HCT116 (cell line): Measurements from ENCODE around the gene TNFSF9. TPM values are rescaled to one million over a fixed set of nuclear protein-coding genes. Genes with fewer than 3 reads are reported as not detected.
A peak's percentile ranks its signal among the peaks of the same experiment; 100 is the strongest.

ENCODE experiments used
- ATAC-seq: fragments of 200-7000 bp; cut with Tn5 transposase; 2 replicates; pipeline ENCODE4 v1.9.1; 2020; ENCODE audit warnings: mild to moderate bottlenecking, moderate library complexity
- BruUV-seq: library from RNA; stranded (reverse); fragments of 400-500 nt; replicated peaks from 2 replicates; lab custom pipeline; 2021; lab: Mats Ljungman, UMichigan
- CTCF ChIA-PET: fragments of 300-600 bp; sonication (Branson Sonifier 250); formaldehyde crosslinking; loops from one replicate; lab custom pipeline; 2021; ENCODE audit warnings: antibody characterized with exemption; lab: Charles Lee
- POLR2A ChIA-PET: fragments of 300-600, 350-600 bp; sonication (Branson Sonifier 250); formaldehyde crosslinking; loops from one replicate; lab custom pipeline; 2021; ENCODE audit warnings: antibody characterized with exemption; lab: Charles Lee
- RAD21 ChIA-PET, 2 experiments: fragments of 300-600 bp; sonication (Branson Sonifier 250); formaldehyde crosslinking; loops; one replicate each; lab custom pipeline; 2023; ENCODE audit warnings: low total read pairs in 2 of 2; ENCODE audit not compliant: uncharacterized antibody in 2 of 2, unreplicated experiment in 2 of 2, low non-redundant PET in 1 of 2; lab: Charles Lee
- DNase-seq: peaks from one replicate; pipeline ENCODE4 v3.0.0-alpha.2; 2010; ENCODE audit warnings: low read depth, low spot score
- H2AFZ ChIP-seq: fragments of 200-600 bp; shearing (Covaris generic), sonication (generic); 2 replicates; pipeline ENCODE4 v1.6.1; 2017; ENCODE audit warnings: low read depth, mixed run types, mixed read lengths, antibody characterized with exemption, low read length; ENCODE audit not compliant: poor library complexity, severe bottlenecking
- H3K27ac ChIP-seq: 2 replicates; pipeline ENCODE4 v1.5.1; 2012; ENCODE audit warnings: low read depth, low read length
- H3K27me3 ChIP-seq: fragments of 200-600 bp; sonication (generic); 2 replicates; pipeline ENCODE4 v1.6.1; 2016; ENCODE audit warnings: mixed run types, low read length, mixed read lengths; ENCODE audit not compliant: insufficient read depth
- H3K36me3 ChIP-seq, 2 experiments: fragments of 200-500 bp in 1 of 2; fragments of 200-600 bp in 1 of 2; sonication (Bioruptor generic) in 1 of 2; sonication (generic) in 1 of 2; 2 replicates each; pipeline versions ENCODE4 v1.5.1 to v1.6.1; 2014 to 2016; ENCODE audit warnings: low read length in 2 of 2, inconsistent platforms in 1 of 2, mixed read lengths in 1 of 2, mixed run types in 1 of 2; ENCODE audit not compliant: insufficient read depth in 2 of 2, control insufficient read depth in 1 of 2
- H3K4me1 ChIP-seq, 2 experiments: fragments of 200-600 bp in 1 of 2; sonication (generic) in 1 of 2; 2 replicates each; pipeline versions ENCODE4 v1.5.1 to v1.6.1; 2012 to 2017; ENCODE audit warnings: low read length in 2 of 2, inconsistent platforms in 1 of 2, mild to moderate bottlenecking in 1 of 2, mixed read lengths in 1 of 2, mixed run types in 1 of 2, moderate library complexity in 1 of 2; ENCODE audit not compliant: insufficient read depth in 2 of 2, control insufficient read depth in 1 of 2
- H3K4me2 ChIP-seq: fragments of 200-600 bp; sonication (generic); 2 replicates; pipeline ENCODE4 v1.6.1; 2017; ENCODE audit warnings: mixed run types, low read length, mixed read lengths
- H3K4me3 ChIP-seq, 2 experiments: fragments of 200-600 bp in 1 of 2; sonication (generic) in 1 of 2; replicated peaks in 1 of 2; 2 replicates each; pipeline ENCODE4 v1.5.1; 2011 to 2016; ENCODE audit warnings: low read length in 2 of 2, control low read depth in 1 of 2, low read depth in 1 of 2, mild to moderate bottlenecking in 1 of 2, mixed read lengths in 1 of 2, mixed run types in 1 of 2
- H3K79me2 ChIP-seq: fragments of 200-600 bp; sonication (generic); 2 replicates; pipeline ENCODE4 v1.6.1; 2017; ENCODE audit warnings: mild to moderate bottlenecking, mixed run types, low read length, moderate library complexity, mixed read lengths; ENCODE audit not compliant: insufficient read depth
- H3K9ac ChIP-seq: fragments of 200-600 bp; sonication (generic); 2 replicates; pipeline ENCODE4 v1.6.1; 2016; ENCODE audit warnings: low read length, mixed read lengths
- H3K9me2 ChIP-seq: fragments of 200-600 bp; sonication (generic), shearing (Covaris generic); 2 replicates; pipeline ENCODE4 v1.6.1; 2017; ENCODE audit warnings: mixed run types, mild to moderate bottlenecking, moderate library complexity; ENCODE audit not compliant: insufficient read depth
- H3K9me3 ChIP-seq, 2 experiments: fragments of 200-500 bp in 1 of 2; fragments of 200-600 bp in 1 of 2; sonication (Bioruptor generic) in 1 of 2; sonication (generic) in 1 of 2; 2 replicates each; pipeline ENCODE4 v1.6.1; 2014 to 2017; ENCODE audit warnings: low read length in 2 of 2, mixed read lengths in 2 of 2, inconsistent platforms in 1 of 2, low read depth in 1 of 2, mild to moderate bottlenecking in 1 of 2, mixed run types in 1 of 2, moderate library complexity in 1 of 2; ENCODE audit not compliant: control insufficient read depth in 1 of 2, insufficient read depth in 1 of 2
- H4K20me1 ChIP-seq: fragments of 200-600 bp; sonication (generic), shearing (Covaris generic); 2 replicates; pipeline ENCODE4 v1.6.1; 2017; ENCODE audit warnings: mixed run types, mild to moderate bottlenecking, moderate library complexity; ENCODE audit not compliant: insufficient read depth
- FOSL1 ChIP-seq: IDR thresholded peaks from 2 replicates; pipeline ENCODE4 v1.6.1; 2012; ENCODE audit warnings: low read depth
- RAD21 ChIP-seq: IDR thresholded peaks from 2 replicates; pipeline ENCODE4 v1.6.1; 2012; ENCODE audit warnings: low read depth, mild to moderate bottlenecking
- SIN3A ChIP-seq: IDR thresholded peaks from 2 replicates; pipeline ENCODE4 v1.6.1; 2012; ENCODE audit warnings: low read depth
- SP1 ChIP-seq: IDR thresholded peaks from 2 replicates; pipeline ENCODE4 v1.6.1; 2012; ENCODE audit warnings: low read depth
- TCF7L2 ChIP-seq: IDR thresholded peaks from 2 replicates; pipeline ENCODE4 v1.7.0; 2011; ENCODE audit warnings: borderline replicate concordance, inconsistent platforms; ENCODE audit not compliant: insufficient read depth, insufficient read length; ENCODE audit errors: extremely low read depth
- YY1 ChIP-seq: IDR thresholded peaks from 2 replicates; pipeline ENCODE4 v1.6.1; 2011; ENCODE audit warnings: low read length, low read depth, moderate library complexity, mild to moderate bottlenecking; ENCODE audit not compliant: insufficient replicate concordance; ENCODE audit errors: extremely low read depth
- ZFX ChIP-seq: fragments of 450-650 bp; IDR thresholded peaks from 2 replicates; pipeline ENCODE4 v1.6.1; 2017
- ZNF274 ChIP-seq: fragments of 200-500 bp; sonication (Bioruptor generic); IDR thresholded peaks from 2 replicates; pipeline ENCODE4 v1.6.1; 2014; ENCODE audit warnings: mild to moderate bottlenecking, low read depth, low read length, inconsistent platforms
- intact Hi-C: fragments of 100-400 bp; cut with micrococcal nuclease; formaldehyde crosslinking; loops from 2 replicates; pipeline ENCODE4 v1.10.0; 2022
- total RNA-seq: library from RNA; stranded (reverse); gene quantifications from one replicate; pipeline ENCODE4 v1.2.1, GENCODE V29; 2021; ENCODE audit not compliant: unreplicated experiment
- TF ChIP-seq, protein P1 (sequence below): IDR thresholded peaks from 2 replicates; pipeline ENCODE4 v1.6.1; 2012; ENCODE audit warnings: low read depth
- TF ChIP-seq, protein P2 (sequence below): IDR thresholded peaks from 2 replicates; pipeline ENCODE4 v1.6.1; 2012
- TF ChIP-seq, protein P3 (sequence below), 3 experiments: fragments of 200-600 bp in 1 of 3; sonication (generic) in 1 of 3; IDR thresholded peaks in 2 of 3; conservative IDR thresholded peaks in 1 of 3; 2 replicates each; pipeline ENCODE4 v1.5.1; 2012 to 2017; ENCODE audit warnings: low read depth in 2 of 3, low read length in 2 of 3, antibody characterized with exemption in 1 of 3, borderline replicate concordance in 1 of 3, control low read depth in 1 of 3, mild to moderate bottlenecking in 1 of 3, mixed read lengths in 1 of 3, mixed run types in 1 of 3, moderate library complexity in 1 of 3; ENCODE audit not compliant: insufficient read depth in 1 of 3
- TF ChIP-seq, protein P4 (sequence below): IDR thresholded peaks from 2 replicates; pipeline ENCODE4 v1.6.1; 2012

Gene TNFSF9
- total RNA-seq, 1 experiment from 2014 or later: 25.1 TPM

DNA sequence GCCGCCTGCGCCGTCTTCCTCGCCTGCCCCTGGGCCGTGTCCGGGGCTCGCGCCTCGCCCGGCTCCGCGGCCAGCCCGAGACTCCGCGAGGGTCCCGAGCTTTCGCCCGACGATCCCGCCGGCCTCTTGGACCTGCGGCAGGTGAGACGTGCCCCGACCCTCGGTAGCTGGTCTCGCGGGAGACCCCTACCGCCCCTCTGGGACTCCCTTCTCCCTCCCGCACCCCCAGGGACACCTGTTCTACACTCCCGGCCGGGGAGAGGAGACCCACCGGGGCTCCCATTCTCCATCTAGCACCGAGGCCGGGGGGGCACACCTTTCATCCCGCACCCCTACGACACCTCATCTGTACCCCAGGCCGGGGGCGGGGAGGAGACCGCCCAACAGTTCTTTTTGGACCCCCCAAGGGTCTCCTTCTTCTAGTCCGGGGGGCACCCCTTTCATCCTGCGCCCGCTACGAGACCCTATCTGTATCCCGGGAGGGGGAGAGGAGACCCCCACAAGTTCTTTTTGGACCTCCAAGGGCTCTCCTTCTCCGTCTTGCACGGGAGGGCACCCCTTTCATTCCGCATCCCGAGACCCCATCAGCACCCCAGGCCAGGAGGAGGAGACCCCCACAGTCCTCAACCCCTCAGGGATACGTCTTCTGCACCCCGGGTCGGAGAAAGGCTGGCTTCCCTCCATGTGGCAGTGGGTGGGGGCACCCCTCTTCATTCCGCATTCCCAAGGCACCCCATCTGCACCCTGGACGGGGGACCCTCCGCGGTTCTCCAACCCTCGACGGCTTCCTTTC lies 533 bp downstream of the TNFSF9 start:
- peak overlapping the region; percentile 68 for H3K27ac ChIP-seq
- CTCF ChIA-PET: interaction anchor here (1.2 kb wide), 1 partner anchor 15 kb away, joined by 7 read pairs; no protein-coding TSS in a partner anchor

DNA sequence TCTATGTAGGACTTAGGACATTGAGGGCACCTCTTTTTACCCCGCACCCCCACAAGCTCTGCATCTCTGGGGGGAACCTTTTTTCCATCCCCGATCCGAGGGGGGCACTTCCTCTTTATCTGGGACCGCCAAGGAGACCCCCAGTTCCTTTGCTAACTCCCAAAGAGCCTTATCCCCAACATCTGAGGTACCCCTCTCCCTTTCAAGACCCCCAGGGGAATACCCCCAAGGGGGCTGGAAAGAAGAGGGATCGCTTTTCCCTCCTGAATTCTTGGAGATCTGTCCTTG lies 1.1 kb downstream of the TNFSF9 start:
- H3K27ac ChIP-seq: peak overlapping the region; percentile 68
- BruUV-seq: no TSS peak
- TF ChIP-seq ZNF274 (no peak), YY1 (no peak), SP1 (no peak), SIN3A (no peak), TCF7L2 (no peak), RAD21 (no peak)
- TF ChIP-seq, protein P1, sequence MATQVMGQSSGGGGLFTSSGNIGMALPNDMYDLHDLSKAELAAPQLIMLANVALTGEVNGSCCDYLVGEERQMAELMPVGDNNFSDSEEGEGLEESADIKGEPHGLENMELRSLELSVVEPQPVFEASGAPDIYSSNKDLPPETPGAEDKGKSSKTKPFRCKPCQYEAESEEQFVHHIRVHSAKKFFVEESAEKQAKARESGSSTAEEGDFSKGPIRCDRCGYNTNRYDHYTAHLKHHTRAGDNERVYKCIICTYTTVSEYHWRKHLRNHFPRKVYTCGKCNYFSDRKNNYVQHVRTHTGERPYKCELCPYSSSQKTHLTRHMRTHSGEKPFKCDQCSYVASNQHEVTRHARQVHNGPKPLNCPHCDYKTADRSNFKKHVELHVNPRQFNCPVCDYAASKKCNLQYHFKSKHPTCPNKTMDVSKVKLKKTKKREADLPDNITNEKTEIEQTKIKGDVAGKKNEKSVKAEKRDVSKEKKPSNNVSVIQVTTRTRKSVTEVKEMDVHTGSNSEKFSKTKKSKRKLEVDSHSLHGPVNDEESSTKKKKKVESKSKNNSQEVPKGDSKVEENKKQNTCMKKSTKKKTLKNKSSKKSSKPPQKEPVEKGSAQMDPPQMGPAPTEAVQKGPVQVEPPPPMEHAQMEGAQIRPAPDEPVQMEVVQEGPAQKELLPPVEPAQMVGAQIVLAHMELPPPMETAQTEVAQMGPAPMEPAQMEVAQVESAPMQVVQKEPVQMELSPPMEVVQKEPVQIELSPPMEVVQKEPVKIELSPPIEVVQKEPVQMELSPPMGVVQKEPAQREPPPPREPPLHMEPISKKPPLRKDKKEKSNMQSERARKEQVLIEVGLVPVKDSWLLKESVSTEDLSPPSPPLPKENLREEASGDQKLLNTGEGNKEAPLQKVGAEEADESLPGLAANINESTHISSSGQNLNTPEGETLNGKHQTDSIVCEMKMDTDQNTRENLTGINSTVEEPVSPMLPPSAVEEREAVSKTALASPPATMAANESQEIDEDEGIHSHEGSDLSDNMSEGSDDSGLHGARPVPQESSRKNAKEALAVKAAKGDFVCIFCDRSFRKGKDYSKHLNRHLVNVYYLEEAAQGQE: no peak
- TF ChIP-seq, protein P2, sequence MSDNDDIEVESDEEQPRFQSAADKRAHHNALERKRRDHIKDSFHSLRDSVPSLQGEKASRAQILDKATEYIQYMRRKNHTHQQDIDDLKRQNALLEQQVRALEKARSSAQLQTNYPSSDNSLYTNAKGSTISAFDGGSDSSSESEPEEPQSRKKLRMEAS: no peak
- TF ChIP-seq, protein P3, sequence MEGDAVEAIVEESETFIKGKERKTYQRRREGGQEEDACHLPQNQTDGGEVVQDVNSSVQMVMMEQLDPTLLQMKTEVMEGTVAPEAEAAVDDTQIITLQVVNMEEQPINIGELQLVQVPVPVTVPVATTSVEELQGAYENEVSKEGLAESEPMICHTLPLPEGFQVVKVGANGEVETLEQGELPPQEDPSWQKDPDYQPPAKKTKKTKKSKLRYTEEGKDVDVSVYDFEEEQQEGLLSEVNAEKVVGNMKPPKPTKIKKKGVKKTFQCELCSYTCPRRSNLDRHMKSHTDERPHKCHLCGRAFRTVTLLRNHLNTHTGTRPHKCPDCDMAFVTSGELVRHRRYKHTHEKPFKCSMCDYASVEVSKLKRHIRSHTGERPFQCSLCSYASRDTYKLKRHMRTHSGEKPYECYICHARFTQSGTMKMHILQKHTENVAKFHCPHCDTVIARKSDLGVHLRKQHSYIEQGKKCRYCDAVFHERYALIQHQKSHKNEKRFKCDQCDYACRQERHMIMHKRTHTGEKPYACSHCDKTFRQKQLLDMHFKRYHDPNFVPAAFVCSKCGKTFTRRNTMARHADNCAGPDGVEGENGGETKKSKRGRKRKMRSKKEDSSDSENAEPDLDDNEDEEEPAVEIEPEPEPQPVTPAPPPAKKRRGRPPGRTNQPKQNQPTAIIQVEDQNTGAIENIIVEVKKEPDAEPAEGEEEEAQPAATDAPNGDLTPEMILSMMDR (IDR thresholded peaks at IDR 0.05 in 2 of 3, conservative IDR thresholded peaks at IDR 0.05 in 1 of 3; ENCODE audit: borderline replicate concordance in 1 of 3, insufficient read depth in 1 of 3, low read depth in 2 of 3, low read length in 2 of 3): no peak
- TF ChIP-seq, protein P4, sequence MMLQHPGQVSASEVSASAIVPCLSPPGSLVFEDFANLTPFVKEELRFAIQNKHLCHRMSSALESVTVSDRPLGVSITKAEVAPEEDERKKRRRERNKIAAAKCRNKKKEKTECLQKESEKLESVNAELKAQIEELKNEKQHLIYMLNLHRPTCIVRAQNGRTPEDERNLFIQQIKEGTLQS: no peak
- TF ChIP-seq, all 23 proteins: peak for 0
- ChIA-PET RAD21 (no interaction called here), CTCF (no interaction called here), POLR2A (interaction anchor here (1.7 kb wide), 1 partner anchor 206 kb away, joined by 8 read pairs; the partner anchor contains the start of gene GPR108)
- H4K20me1 ChIP-seq: no peaks in the 10 kb centered on the region
- no peak overlapping the region for H2AFZ ChIP-seq
- no peaks in the 10 kb centered on the region for H3K27me3 ChIP-seq
- peak overlapping the region; percentile 97 for H3K4me2 ChIP-seq
- peaks cover 20 to 46% of the 10 kb centered on the region in 2 experiments for H3K4me1 ChIP-seq
- ATAC-seq (no peak), DNase-seq (no peak)
- peaks cover 27% of the 10 kb centered on the region for H3K79me2 ChIP-seq
- no peaks in the 10 kb centered on the region for H3K9me3 ChIP-seq
- H3K9me2 ChIP-seq: no peaks in the 10 kb centered on the region
- peaks cover 8 to 18% of the 10 kb centered on the region in 2 experiments; a peak in 3 of 4 replicates for H3K36me3 ChIP-seq
- peak overlapping the region; percentile 95 for H3K9ac ChIP-seq
- H3K4me3 ChIP-seq: peak overlapping the region; percentile 91 to 95
- intact Hi-C loops: no loop called here

More for the DNA sequence above, 533 bp downstream of the TNFSF9 start:
- Histone ChIP-seq H3K4me2 (peak overlapping the region; percentile 97), H3K36me3 (peaks cover 8 to 15% of the 10 kb centered on the region in 2 experiments; a peak in 3 of 4 replicates), H3K79me2 (peaks cover 27% of the 10 kb centered on the region)
- peak; percentile 16 for ATAC-seq
- RAD21 ChIA-PET: no interaction called here
- TF ChIP-seq FOSL1: no peak
- TF ChIP-seq ZFX: peak; percentile 48; the same call in 1 of the 2 replicates
- TF ChIP-seq, all 23 proteins: peak for 1
- Histone ChIP-seq H3K4me1 (peaks cover 14 to 41% of the 10 kb centered on the region in 2 experiments), H3K9ac (peak overlapping the region; percentile 95), H3K9me2 (no peaks in the 10 kb centered on the region), H3K4me3 (peak overlapping the region; percentile 91 to 95), H4K20me1 (no peaks in the 10 kb centered on the region), H2AFZ (no peak overlapping the region), H3K27me3 (no peaks in the 10 kb centered on the region), H3K9me3 (no peaks in the 10 kb centered on the region)
- POLR2A ChIA-PET: interaction anchor here (0.8 to 1.7 kb wide), 14 partner anchors 8 to 332 kb away, joined by 3 to 21 read pairs (median 6); partner anchors contain the start of genes ALKBH7, GPR108 and KHSRP
- no TSS peak for BruUV-seq
- intact Hi-C loops: no loop called here
- DNase-seq: no peak
